GM12892 (cell line): ENCODE data around the gene NUPR1.

Source experiments
- POLR2A ChIP-seq: IDR thresholded peaks from 2 replicates; pipeline ENCODE4 v1.6.1; 2011; ENCODE audit warnings: low read depth, low read length, control low read depth
- POLR2AphosphoS5 ChIP-seq: IDR thresholded peaks from 2 replicates; pipeline ENCODE4 v1.6.1; 2011; ENCODE audit warnings: low read depth, low read length, control low read depth
- TAF1 ChIP-seq: IDR thresholded peaks from 2 replicates; pipeline ENCODE4 v1.6.1; 2011; ENCODE audit warnings: low read depth, mild to moderate bottlenecking, control low read depth, low read length, borderline replicate concordance

GRCh38 chr16:28497861-28498599, 40.7 kb downstream of the NUPR1 start:
- TF ChIP-seq POLR2A = no peak
- no peak for TF ChIP-seq POLR2AphosphoS5
- no peak for TF ChIP-seq TAF1
